ENCODE results near the gene SRRM5. TPM values are rescaled to one million over a fixed set of nuclear protein-coding genes. Genes with fewer than 3 reads are reported as not detected.
A peak's percentile ranks its signal among the peaks of the same experiment; 100 is the strongest.

The SRRM5 gene
- total and polyA plus RNA-seq, 12 donors = 0.11 to 1.6 (median 0.24) TPM; not detected in 2

- Histone ChIP-seq H3K4me1 (peaks cover 5 to 25% (median 13%) of the 10 kb centered on the region in 9 donors), H3K36me3 (peaks cover 0 to 39% (median 0%) of the 10 kb centered on the region in 9 donors), H3K9me3 (no peaks in the 10 kb centered on the region), H3K27me3 (no peaks in the 10 kb centered on the region), H3K27ac (peak overlapping the region in 9 of 10 donors; percentile 61 to 91 (median 78)), H3K4me3 (peak overlapping the region; percentile 56 to 93 (median 71))
- no peak for ATAC-seq
- intact Hi-C loops (cut with DNase I) = loop anchor here in 4 of 10 donors (1.0 kb wide), 1 partner anchor 22 kb away; the partner anchor contains the start of genes IRGQ (in 4 of the 4) and ZNF576 (in 4 of the 4)
- 29 to 39% methylated on average over 12 of the region's 12 CpGs for WGBS, 2 donors
- no peak for DNase-seq
- no peak for TF ChIP-seq CTCF (IDR thresholded peaks at IDR 0.05)
These were observed 37.3 kb upstream of the SRRM5 start for GRCh38 chr19:43574424-43575155.

- peak; percentile 97 to 99 for DNase-seq
- peak within 1 kb of the TSS; percentile 56 to 93 (median 71) for H3K4me3 ChIP-seq
- ATAC-seq = peak; percentile 99 to 100 (median 100)
- no peak for TF ChIP-seq CTCF (IDR thresholded peaks at IDR 0.05)
- 0 to 1% methylated on average over 51 of the region's 51 CpGs for whole genome bisulfite sequencing, 2 donors
- H3K36me3 ChIP-seq = peaks cover 0 to 32% (median 0%) of the 10 kb centered on the region in 9 donors
- H3K27ac ChIP-seq = peak within 1 kb of the TSS in 9 of 10 donors; percentile 61 to 91 (median 78)
- H3K4me1 ChIP-seq = peaks cover 5 to 29% (median 13%) of the 10 kb centered on the region in 9 donors
- H3K27me3 ChIP-seq = no peaks in the 10 kb centered on the region
- H3K9me3 ChIP-seq = no peaks in the 10 kb centered on the region
- intact Hi-C loops (cut with DNase I) = loop anchor here in 4 of 10 donors (1.0 kb wide), 1 partner anchor 21 kb away; the partner anchor contains the start of genes IRGQ (in 4 of the 4) and ZNF576 (in 4 of the 4)
These were observed 36.5 kb upstream of the SRRM5 start, which contains the start of the genes PINLYP and XRCC1 for GRCh38 chr19:43575156-43575950. PINLYP (plus strand) TSS chr19:43575801; CDS start chr19:43577192, 1,391 bp downstream. XRCC1 (minus strand) TSS chr19:43575527; CDS start chr19:43575458, 69 bp downstream.

- H3K4me1 ChIP-seq = peaks cover 5 to 36% (median 16%) of the 10 kb centered on the region in 9 donors
These were observed 35.7 kb upstream of the SRRM5 start for GRCh38 chr19:43575955-43576878.

More at GRCh38 chr19:43575955-43576878, 35.7 kb upstream of the SRRM5 start:
- 58 to 68% methylated on average over 37 of the region's 37 CpGs for WGBS, 2 donors
- peak overlapping the region in 6 of 10 donors; percentile 45 to 90 (median 78) for H3K27ac ChIP-seq
- H3K9me3 ChIP-seq = no peaks in the 10 kb centered on the region
- no peak for TF ChIP-seq CTCF (IDR thresholded peaks at IDR 0.05)
- intact Hi-C loops (cut with DNase I) = loop anchor here in 5 of 10 donors (1.0 to 2.0 kb wide), 2 partner anchors 17 to 20 kb away; partner anchors contain the start of genes IRGQ (in 4 of the 5) and ZNF576 (in 4 of the 5)
- H3K27me3 ChIP-seq = no peaks in the 10 kb centered on the region
- peak overlapping the region in 9 of 10 donors; percentile 56 to 93 (median 77) for H3K4me3 ChIP-seq
- ATAC-seq (peak in 2 of 8 donors; percentile 2 to 6), DNase-seq (no peak)
- H3K36me3 ChIP-seq = peaks cover 0 to 28% (median 0%) of the 10 kb centered on the region in 9 donors
